ENCODE data around the gene CDK3.

GRCh38 chr17:75995385-75995925 lies 5.2 kb upstream of the CDK3 start:
- no peak for TF ChIP-seq CTCF (IDR thresholded peaks at IDR 0.05 in 2 of 3, conservative IDR thresholded peaks at IDR 0.05 in 1 of 3; ENCODE audit: borderline replicate concordance in 1 of 3, insufficient read depth in 1 of 3, low read depth in 2 of 3, low read length in 2 of 3)
- no peak for TF ChIP-seq REST (IDR thresholded peaks at IDR 0.05; ENCODE audit: low read depth)
- TF ChIP-seq TCF7L2 (IDR thresholded peaks at IDR 0.05; ENCODE audit: borderline replicate concordance, extremely low read depth, insufficient read depth, insufficient read length): no peak
- no peak for TF ChIP-seq POLR2AphosphoS5 (IDR thresholded peaks at IDR 0.05; ENCODE audit: low read depth, low read length)
- TF ChIP-seq MAX (IDR thresholded peaks at IDR 0.05): no peak
- TF ChIP-seq POLR2A (IDR thresholded peaks at IDR 0.05; ENCODE audit: borderline replicate concordance, extremely low read depth, insufficient read depth, insufficient read length): no peak
- TF ChIP-seq FOSL1 (IDR thresholded peaks at IDR 0.05; ENCODE audit: low read depth): no peak
- no peak for TF ChIP-seq YY1 (IDR thresholded peaks at IDR 0.05; ENCODE audit: extremely low read depth, insufficient replicate concordance, low read depth, low read length)
- no peak for TF ChIP-seq SIN3A (IDR thresholded peaks at IDR 0.05; ENCODE audit: low read depth)
- TF ChIP-seq ZNF274 (IDR thresholded peaks at IDR 0.05; ENCODE audit: low read depth, low read length): no peak
- TF ChIP-seq CBX3 (IDR thresholded peaks at IDR 0.05; ENCODE audit: low read depth): no peak
- TF ChIP-seq ATF3 (IDR thresholded peaks at IDR 0.05): no peak
